ENCODE results near the gene RAB1A. TPM values are rescaled to one million over a fixed set of nuclear protein-coding genes. Genes with fewer than 3 reads are reported as not detected.
A peak's percentile ranks its signal among the peaks of the same experiment; 100 is the strongest.

Gene RAB1A
- total and polyA plus RNA-seq, 2 of the 13 experiments (the other 11 are each of a cell fraction or from before 2014, with no cell fraction given), result 206 to 226 TPM

DNA sequence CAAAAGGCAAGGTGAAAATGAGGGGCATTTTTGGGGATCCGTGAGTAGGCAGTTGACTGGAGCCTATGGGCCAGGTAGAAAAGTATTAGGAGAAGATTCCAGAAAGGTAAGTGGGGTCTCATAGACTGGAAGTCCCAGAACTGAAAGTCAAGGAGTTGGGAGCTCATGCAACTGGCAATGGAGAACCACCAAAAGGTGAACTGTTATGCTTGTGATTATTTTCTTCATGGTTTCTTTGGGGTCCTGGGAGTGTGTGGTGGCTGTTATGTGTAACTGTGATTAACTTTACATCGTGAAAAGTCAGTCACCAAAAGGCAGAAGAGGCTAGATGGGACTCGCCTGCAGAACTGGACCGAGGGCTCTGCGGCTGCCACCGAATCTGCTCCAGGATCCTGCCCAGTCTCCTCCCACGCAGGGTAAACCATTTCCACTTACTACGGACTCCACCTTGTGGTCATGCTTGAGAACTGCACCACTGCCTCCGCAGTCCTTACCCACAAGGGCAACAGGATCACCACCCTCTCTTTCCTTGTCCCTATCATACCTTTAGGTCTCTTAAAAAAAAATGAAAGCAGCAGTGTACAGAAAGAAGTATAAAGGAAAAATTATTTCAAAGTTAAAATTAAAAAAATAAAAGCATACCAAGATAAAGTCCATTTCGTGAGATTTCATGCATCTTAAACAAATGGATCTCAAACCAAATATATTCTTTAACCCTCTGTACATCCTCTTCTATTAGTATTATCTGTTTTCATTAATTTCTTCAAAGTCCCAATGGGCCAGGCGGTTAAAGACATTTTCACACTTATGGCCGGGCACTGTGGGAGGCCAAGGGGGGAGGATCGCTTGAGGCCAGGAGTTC is 89.3 kb downstream of the RAB1A start (continued):
- TF ChIP-seq LCORL (IDR thresholded peaks at IDR 0.05), result no peak
- peak; percentile 75 for TF ChIP-seq LCORL (CRISPR knock-in tag; IDR thresholded peaks at IDR 0.05)
- TF ChIP-seq ZFP90 (CRISPR knock-in tag; IDR thresholded peaks at IDR 0.05; ENCODE audit: borderline replicate concordance), result no peak
- no peak for TF ChIP-seq ZNF138 (CRISPR knock-in tag; IDR thresholded peaks at IDR 0.05; ENCODE audit: low read depth)
- TF ChIP-seq HNRNPL (IDR thresholded peaks at IDR 0.05; ENCODE audit: low read depth, low read length), result no peak
- peak; percentile 58; the same call in 1 of the 2 replicates for TF ChIP-seq ZNF205 (CRISPR knock-in tag; IDR thresholded peaks at IDR 0.05)
- peak; percentile 76; the same call in 1 of the 2 replicates for TF ChIP-seq TSC22D2 (CRISPR knock-in tag; IDR thresholded peaks at IDR 0.05; ENCODE audit: borderline replicate concordance)
- TF ChIP-seq SALL1 (CRISPR knock-in tag; IDR thresholded peaks at IDR 0.05), result peak; percentile 45
- no peak for TF ChIP-seq SNAPC2 (CRISPR knock-in tag; IDR thresholded peaks at IDR 0.05)
- TF ChIP-seq, protein P1, sequence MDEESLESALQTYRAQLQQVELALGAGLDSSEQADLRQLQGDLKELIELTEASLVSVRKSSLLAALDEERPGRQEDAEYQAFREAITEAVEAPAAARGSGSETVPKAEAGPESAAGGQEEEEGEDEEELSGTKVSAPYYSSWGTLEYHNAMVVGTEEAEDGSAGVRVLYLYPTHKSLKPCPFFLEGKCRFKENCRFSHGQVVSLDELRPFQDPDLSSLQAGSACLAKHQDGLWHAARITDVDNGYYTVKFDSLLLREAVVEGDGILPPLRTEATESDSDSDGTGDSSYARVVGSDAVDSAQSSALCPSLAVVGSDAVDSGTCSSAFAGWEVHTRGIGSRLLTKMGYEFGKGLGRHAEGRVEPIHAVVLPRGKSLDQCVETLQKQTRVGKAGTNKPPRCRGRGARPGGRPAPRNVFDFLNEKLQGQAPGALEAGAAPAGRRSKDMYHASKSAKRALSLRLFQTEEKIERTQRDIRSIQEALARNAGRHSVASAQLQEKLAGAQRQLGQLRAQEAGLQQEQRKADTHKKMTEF (CRISPR knock-in tag; IDR thresholded peaks at IDR 0.05), result peak; percentile 70
- 0 out of 2 replicates have a peak, but pooled peaks have one; percentile 41 for TF ChIP-seq SMAD3 (CRISPR knock-in tag; IDR thresholded peaks at IDR 0.05)
- no peak for TF ChIP-seq HCFC1 (IDR thresholded peaks at IDR 0.05; ENCODE audit: low read depth, low read length)
- TF ChIP-seq ZC3H4 (CRISPR knock-in tag; IDR thresholded peaks at IDR 0.05; ENCODE audit: borderline replicate concordance), result 0 out of 2 replicates have a peak, but pooled peaks have one; percentile 58
- TF ChIP-seq, protein P2, sequence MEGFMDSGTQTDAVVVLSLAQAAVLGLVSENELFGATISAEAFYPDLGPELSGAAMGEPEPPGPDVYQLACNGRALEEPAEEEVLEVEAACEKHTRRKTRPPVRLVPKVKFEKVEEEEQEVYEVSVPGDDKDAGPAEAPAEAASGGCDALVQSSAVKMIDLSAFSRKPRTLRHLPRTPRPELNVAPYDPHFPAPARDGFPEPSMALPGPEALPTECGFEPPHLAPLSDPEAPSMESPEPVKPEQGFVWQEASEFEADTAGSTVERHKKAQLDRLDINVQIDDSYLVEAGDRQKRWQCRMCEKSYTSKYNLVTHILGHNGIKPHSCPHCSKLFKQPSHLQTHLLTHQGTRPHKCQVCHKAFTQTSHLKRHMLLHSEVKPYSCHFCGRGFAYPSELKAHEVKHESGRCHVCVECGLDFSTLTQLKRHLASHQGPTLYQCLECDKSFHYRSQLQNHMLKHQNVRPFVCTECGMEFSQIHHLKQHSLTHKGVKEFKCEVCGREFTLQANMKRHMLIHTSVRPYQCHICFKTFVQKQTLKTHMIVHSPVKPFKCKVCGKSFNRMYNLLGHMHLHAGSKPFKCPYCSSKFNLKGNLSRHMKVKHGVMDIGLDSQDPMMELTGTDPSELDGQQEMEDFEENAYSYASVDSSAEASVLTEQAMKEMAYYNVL (CRISPR knock-in tag; IDR thresholded peaks at IDR 0.05; ENCODE audit: borderline replicate concordance), result peak; percentile 55; the same call in 1 of the 2 replicates
- 0 out of 2 replicates have a peak, but pooled peaks have one; percentile 33 for TF ChIP-seq ZNF768 (CRISPR knock-in tag; IDR thresholded peaks at IDR 0.05)
- 0 out of 2 replicates have a peak, but pooled peaks have one; percentile 64 for TF ChIP-seq AHR (CRISPR knock-in tag; IDR thresholded peaks at IDR 0.05)
- no peak for TF ChIP-seq MBNL3 (CRISPR knock-in tag; conservative IDR thresholded peaks at IDR 0.05)
- no peak for TF ChIP-seq ZSCAN20 (CRISPR knock-in tag; IDR thresholded peaks at IDR 0.05; ENCODE audit: borderline replicate concordance)
- TF ChIP-seq, protein P3, sequence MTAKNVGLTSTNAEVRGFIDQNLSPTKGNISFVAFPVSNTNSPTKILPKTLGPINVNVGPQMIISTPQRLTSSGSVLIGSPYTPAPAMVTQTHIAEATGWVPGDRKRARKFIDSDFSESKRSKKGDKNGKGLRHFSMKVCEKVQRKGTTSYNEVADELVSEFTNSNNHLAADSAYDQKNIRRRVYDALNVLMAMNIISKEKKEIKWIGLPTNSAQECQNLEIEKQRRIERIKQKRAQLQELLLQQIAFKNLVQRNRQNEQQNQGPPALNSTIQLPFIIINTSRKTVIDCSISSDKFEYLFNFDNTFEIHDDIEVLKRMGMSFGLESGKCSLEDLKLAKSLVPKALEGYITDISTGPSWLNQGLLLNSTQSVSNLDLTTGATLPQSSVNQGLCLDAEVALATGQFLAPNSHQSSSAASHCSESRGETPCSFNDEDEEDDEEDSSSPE (CRISPR knock-in tag; IDR thresholded peaks at IDR 0.05), result no peak
- TF ChIP-seq ZMYM4 (CRISPR knock-in tag; IDR thresholded peaks at IDR 0.05), result peak; percentile 64; the same call in 1 of the 2 replicates
- TF ChIP-seq MXI1 (IDR thresholded peaks at IDR 0.05; ENCODE audit: borderline replicate concordance, low read depth, low read length), result no peak
- peak; percentile 88 for TF ChIP-seq NFKBIZ (CRISPR knock-in tag; IDR thresholded peaks at IDR 0.05)
- peak; percentile 82 for TF ChIP-seq ZSCAN9 (CRISPR knock-in tag; IDR thresholded peaks at IDR 0.05; ENCODE audit: borderline replicate concordance)
- no peak for TF ChIP-seq ZNF777 (CRISPR knock-in tag; IDR thresholded peaks at IDR 0.05)
- TF ChIP-seq ZNF446 (CRISPR knock-in tag; IDR thresholded peaks at IDR 0.05), result no peak
- TF ChIP-seq NONO (IDR thresholded peaks at IDR 0.05), result no peak
- TF ChIP-seq NONO (CRISPR knock-in tag; conservative IDR thresholded peaks at IDR 0.05), result no peak
